Measurements from ENCODE around the gene TRAF3IP3. TPM values are rescaled to one million over a fixed set of nuclear protein-coding genes. Genes with fewer than 3 reads are reported as not detected.

Gene TRAF3IP3
- polyA plus RNA-seq, 1 of the 3 experiments (the other 2 are of a cell fraction), result 0.31 TPM

GRCh38 chr1:209815931-209816341 is 60.1 kb downstream of the TRAF3IP3 start:
- no peaks in the 10 kb centered on the region for H3K9me3 ChIP-seq

GRCh38 chr1:209816923-209817322 is 61.1 kb downstream of the TRAF3IP3 start:
- CTCF ChIA-PET, result no interaction called here
- TF ChIP-seq RCOR1 (IDR thresholded peaks at IDR 0.05; ENCODE audit: low read length) (no peak), SIN3A (IDR thresholded peaks at IDR 0.05; ENCODE audit: borderline replicate concordance, low read depth, low read length) (no peak), CHD2 (IDR thresholded peaks at IDR 0.05; ENCODE audit: low read length, partially characterized antibody) (no peak), GATA2 (CRISPR knock-in tag; IDR thresholded peaks at IDR 0.05) (no peak), JUND (IDR thresholded peaks at IDR 0.05) (no peak), NRF1 (IDR thresholded peaks at IDR 0.05; ENCODE audit: low read depth, low read length) (no peak), SMC3 (IDR thresholded peaks at IDR 0.05; ENCODE audit: low read depth, low read length) (no peak), FOXJ3 (CRISPR knock-in tag; IDR thresholded peaks at IDR 0.05) (no peak), PBX3 (IDR thresholded peaks at IDR 0.05) (no peak), EP300 (IDR thresholded peaks at IDR 0.05; ENCODE audit: borderline replicate concordance in 1 of 2, low read depth in 1 of 2, low read length in 1 of 2) (no peak), ELF1 (IDR thresholded peaks at IDR 0.05) (no peak), NFIC (IDR thresholded peaks at IDR 0.05; ENCODE audit: borderline replicate concordance) (no peak), YY1 (IDR thresholded peaks at IDR 0.05; ENCODE audit: low read depth) (no peak), IRF3 (IDR thresholded peaks at IDR 0.05; ENCODE audit: low read depth, low read length) (no peak), FOXM1 (IDR thresholded peaks at IDR 0.05; ENCODE audit: low read depth) (no peak), USF1 (IDR thresholded peaks at IDR 0.05; ENCODE audit: borderline replicate concordance, low read depth) (no peak)
- TF ChIP-seq, protein P1, sequence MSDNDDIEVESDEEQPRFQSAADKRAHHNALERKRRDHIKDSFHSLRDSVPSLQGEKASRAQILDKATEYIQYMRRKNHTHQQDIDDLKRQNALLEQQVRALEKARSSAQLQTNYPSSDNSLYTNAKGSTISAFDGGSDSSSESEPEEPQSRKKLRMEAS (IDR thresholded peaks at IDR 0.05; ENCODE audit: low read depth), result no peak
- TF ChIP-seq, protein P2, sequence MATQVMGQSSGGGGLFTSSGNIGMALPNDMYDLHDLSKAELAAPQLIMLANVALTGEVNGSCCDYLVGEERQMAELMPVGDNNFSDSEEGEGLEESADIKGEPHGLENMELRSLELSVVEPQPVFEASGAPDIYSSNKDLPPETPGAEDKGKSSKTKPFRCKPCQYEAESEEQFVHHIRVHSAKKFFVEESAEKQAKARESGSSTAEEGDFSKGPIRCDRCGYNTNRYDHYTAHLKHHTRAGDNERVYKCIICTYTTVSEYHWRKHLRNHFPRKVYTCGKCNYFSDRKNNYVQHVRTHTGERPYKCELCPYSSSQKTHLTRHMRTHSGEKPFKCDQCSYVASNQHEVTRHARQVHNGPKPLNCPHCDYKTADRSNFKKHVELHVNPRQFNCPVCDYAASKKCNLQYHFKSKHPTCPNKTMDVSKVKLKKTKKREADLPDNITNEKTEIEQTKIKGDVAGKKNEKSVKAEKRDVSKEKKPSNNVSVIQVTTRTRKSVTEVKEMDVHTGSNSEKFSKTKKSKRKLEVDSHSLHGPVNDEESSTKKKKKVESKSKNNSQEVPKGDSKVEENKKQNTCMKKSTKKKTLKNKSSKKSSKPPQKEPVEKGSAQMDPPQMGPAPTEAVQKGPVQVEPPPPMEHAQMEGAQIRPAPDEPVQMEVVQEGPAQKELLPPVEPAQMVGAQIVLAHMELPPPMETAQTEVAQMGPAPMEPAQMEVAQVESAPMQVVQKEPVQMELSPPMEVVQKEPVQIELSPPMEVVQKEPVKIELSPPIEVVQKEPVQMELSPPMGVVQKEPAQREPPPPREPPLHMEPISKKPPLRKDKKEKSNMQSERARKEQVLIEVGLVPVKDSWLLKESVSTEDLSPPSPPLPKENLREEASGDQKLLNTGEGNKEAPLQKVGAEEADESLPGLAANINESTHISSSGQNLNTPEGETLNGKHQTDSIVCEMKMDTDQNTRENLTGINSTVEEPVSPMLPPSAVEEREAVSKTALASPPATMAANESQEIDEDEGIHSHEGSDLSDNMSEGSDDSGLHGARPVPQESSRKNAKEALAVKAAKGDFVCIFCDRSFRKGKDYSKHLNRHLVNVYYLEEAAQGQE (IDR thresholded peaks at IDR 0.05; ENCODE audit: low read depth, low read length), result no peak

More at GRCh38 chr1:209815931-209816341, 60.1 kb downstream of the TRAF3IP3 start:
- Histone ChIP-seq H3F3A (replicated peaks; ENCODE audit: insufficient read depth) (no peaks in the 10 kb centered on the region), H3K4me1 (ENCODE audit: control insufficient read depth in 1 of 2, insufficient read depth in 2 of 2, low read depth in 1 of 2, low read length in 1 of 2) (peaks cover 0 to 8% of the 10 kb centered on the region in 2 experiments; a peak in 2 of 4 replicates), H3K9ac (no peak overlapping the region), H3K27me3 (ENCODE audit: insufficient read depth) (no peaks in the 10 kb centered on the region), H3K9me2 (no peaks in the 10 kb centered on the region), H3K4me3 (ENCODE audit: low read depth in 2 of 2, low read length in 1 of 2) (no peak overlapping the region), H3K79me2 (ENCODE audit: insufficient read depth) (no peaks in the 10 kb centered on the region), H3K27ac (ENCODE audit: low read depth in 2 of 2, low read length in 1 of 2) (no peak overlapping the region), H4K20me1 (ENCODE audit: insufficient read depth) (no peaks in the 10 kb centered on the region), H3K36me3 (replicated peaks in 1 of 2; ENCODE audit: control insufficient read depth in 1 of 2, insufficient read depth in 2 of 2, low read length in 1 of 2) (no peaks in the 10 kb centered on the region), H3K4me2 (no peak overlapping the region), H2AFZ (ENCODE audit: low read depth) (peak overlapping the region; percentile 78; the same call in 1 of the 2 replicates)
- no peak for DNase-seq
- TF ChIP-seq POLR2AphosphoS5 (IDR thresholded peaks at IDR 0.05; ENCODE audit: low read depth, low read length), result no peak
- no peak for TF ChIP-seq EZH2phosphoT487 (IDR thresholded peaks at IDR 0.05; ENCODE audit: borderline replicate concordance, low read depth)
- TF ChIP-seq RXRA (IDR thresholded peaks at IDR 0.05; ENCODE audit: borderline replicate concordance, low read depth), result no peak
- TF ChIP-seq TEAD4 (IDR thresholded peaks at IDR 0.05; ENCODE audit: borderline replicate concordance, insufficient read depth), result no peak
- no peak for TF ChIP-seq FOXJ3 (CRISPR knock-in tag; IDR thresholded peaks at IDR 0.05)
- POLR2A ChIA-PET, result interaction anchor here (1.0 kb wide), 1 partner anchor 12 kb away, joined by 3 read pairs; the partner anchor contains the start of gene UTP25
- CTCF ChIA-PET, result interaction anchor here (0.7 to 1.4 kb wide), 4 partner anchors 9 to 247 kb away, joined by 3 to 4 read pairs (median 4); partner anchors contain the start of gene UTP25
- 79% methylated on average over 6 of the region's 6 CpGs for WGBS (ENCODE audit: low lambda C conversion rate)

More at GRCh38 chr1:209816923-209817322, 61.1 kb downstream of the TRAF3IP3 start:
- H3K36me3 ChIP-seq (replicated peaks in 1 of 2; ENCODE audit: control insufficient read depth in 1 of 2, insufficient read depth in 2 of 2, low read length in 1 of 2), result no peaks in the 10 kb centered on the region
- no peaks in the 10 kb centered on the region for H3K27me3 ChIP-seq (ENCODE audit: insufficient read depth)
- no peaks in the 10 kb centered on the region for H3K79me2 ChIP-seq (ENCODE audit: insufficient read depth)
- H2AFZ ChIP-seq (ENCODE audit: low read depth), result no peak overlapping the region
- no peak overlapping the region for H3K27ac ChIP-seq (ENCODE audit: low read depth in 2 of 2, low read length in 1 of 2)
- H3K4me1 ChIP-seq (ENCODE audit: control insufficient read depth in 1 of 2, insufficient read depth in 2 of 2, low read depth in 1 of 2, low read length in 1 of 2), result peaks cover 0 to 6% of the 10 kb centered on the region in 2 experiments; a peak in 1 of 4 replicates
- POLR2A ChIA-PET, result no interaction called here
- H3K4me2 ChIP-seq, result no peak overlapping the region
- H3F3A ChIP-seq (replicated peaks; ENCODE audit: insufficient read depth), result no peaks in the 10 kb centered on the region
- no peak overlapping the region for H3K9ac ChIP-seq
- no peaks in the 10 kb centered on the region for H4K20me1 ChIP-seq (ENCODE audit: insufficient read depth)
- WGBS (ENCODE audit: low lambda C conversion rate), result 56% methylated on average over 3 of the region's 3 CpGs
- no peaks in the 10 kb centered on the region for H3K9me2 ChIP-seq
- DNase-seq, result no peak
- H3K9me3 ChIP-seq, result no peaks in the 10 kb centered on the region
- H3K4me3 ChIP-seq (ENCODE audit: low read depth in 2 of 2, low read length in 1 of 2), result no peak overlapping the region

Measured in SK-N-SH (cell line).